Measurements from ENCODE around the gene MGAT5B. TPM values are rescaled to one million over a fixed set of nuclear protein-coding genes. Genes with fewer than 3 reads are reported as not detected.

Gene MGAT5B
- total and polyA plus RNA-seq, 2 of the 13 experiments (the other 11 are each of a cell fraction or from before 2014, with no cell fraction given): 0.07 to 0.13 TPM

DNA sequence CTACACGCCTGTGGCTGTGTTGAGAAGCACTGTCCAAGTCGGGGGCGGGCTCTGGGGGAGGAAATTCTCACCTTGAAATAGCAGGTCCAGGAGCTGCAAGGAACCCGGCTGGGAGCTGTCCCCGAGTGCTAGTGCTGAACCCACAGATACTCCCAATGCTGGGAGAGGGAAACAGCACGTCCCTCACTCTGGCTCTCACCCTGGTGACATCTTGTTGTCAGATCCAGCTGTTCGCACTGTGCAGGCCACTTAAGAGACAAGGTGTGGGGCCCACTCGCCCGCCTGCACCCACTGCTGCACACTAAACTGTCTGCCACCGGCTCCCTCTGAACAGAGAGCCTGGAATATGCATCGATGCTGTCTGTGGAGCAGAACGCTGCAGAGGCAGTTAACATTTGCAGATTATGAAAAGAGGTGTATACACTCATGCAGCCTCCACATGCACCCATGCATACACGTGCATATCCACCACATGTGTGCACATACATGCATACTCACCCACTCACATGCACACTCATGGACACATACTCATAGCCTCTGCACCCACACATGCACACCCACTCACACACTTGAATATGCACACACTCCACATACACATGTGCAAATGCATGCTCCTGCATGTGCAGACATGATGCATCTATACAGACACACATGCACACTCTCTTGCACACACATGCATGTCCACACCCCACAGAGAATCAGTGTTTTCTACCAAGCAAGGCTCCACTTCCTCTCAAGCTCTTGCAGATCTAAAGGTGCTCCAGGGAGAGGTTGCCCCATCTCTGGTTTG is 42.0 kb downstream of the MGAT5B start (continued):
- TF ChIP-seq, protein P1, sequence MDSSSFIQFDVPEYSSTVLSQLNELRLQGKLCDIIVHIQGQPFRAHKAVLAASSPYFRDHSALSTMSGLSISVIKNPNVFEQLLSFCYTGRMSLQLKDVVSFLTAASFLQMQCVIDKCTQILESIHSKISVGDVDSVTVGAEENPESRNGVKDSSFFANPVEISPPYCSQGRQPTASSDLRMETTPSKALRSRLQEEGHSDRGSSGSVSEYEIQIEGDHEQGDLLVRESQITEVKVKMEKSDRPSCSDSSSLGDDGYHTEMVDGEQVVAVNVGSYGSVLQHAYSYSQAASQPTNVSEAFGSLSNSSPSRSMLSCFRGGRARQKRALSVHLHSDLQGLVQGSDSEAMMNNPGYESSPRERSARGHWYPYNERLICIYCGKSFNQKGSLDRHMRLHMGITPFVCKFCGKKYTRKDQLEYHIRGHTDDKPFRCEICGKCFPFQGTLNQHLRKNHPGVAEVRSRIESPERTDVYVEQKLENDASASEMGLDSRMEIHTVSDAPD (CRISPR knock-in tag; IDR thresholded peaks at IDR 0.05): no peak
- 0 out of 2 replicates have a peak, but pooled peaks have one; percentile 63 for TF ChIP-seq ZNF589 (CRISPR knock-in tag; conservative IDR thresholded peaks at IDR 0.05)
- TF ChIP-seq, protein P2, sequence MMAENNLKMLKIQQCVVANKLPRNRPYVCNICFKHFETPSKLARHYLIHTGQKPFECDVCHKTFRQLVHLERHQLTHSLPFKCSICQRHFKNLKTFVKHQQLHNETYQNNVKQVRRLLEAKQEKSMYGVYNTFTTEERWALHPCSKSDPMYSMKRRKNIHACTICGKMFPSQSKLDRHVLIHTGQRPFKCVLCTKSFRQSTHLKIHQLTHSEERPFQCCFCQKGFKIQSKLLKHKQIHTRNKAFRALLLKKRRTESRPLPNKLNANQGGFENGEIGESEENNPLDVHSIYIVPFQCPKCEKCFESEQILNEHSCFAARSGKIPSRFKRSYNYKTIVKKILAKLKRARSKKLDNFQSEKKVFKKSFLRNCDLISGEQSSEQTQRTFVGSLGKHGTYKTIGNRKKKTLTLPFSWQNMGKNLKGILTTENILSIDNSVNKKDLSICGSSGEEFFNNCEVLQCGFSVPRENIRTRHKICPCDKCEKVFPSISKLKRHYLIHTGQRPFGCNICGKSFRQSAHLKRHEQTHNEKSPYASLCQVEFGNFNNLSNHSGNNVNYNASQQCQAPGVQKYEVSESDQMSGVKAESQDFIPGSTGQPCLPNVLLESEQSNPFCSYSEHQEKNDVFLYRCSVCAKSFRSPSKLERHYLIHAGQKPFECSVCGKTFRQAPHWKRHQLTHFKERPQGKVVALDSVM (CRISPR knock-in tag; IDR thresholded peaks at IDR 0.05): no peak
- 0 out of 2 replicates have a peak, but pooled peaks have one; percentile 14 for TF ChIP-seq ZNF7 (CRISPR knock-in tag; IDR thresholded peaks at IDR 0.05)
- no peak for TF ChIP-seq ZNF17 (CRISPR knock-in tag; IDR thresholded peaks at IDR 0.05)
- TF ChIP-seq, protein P3, sequence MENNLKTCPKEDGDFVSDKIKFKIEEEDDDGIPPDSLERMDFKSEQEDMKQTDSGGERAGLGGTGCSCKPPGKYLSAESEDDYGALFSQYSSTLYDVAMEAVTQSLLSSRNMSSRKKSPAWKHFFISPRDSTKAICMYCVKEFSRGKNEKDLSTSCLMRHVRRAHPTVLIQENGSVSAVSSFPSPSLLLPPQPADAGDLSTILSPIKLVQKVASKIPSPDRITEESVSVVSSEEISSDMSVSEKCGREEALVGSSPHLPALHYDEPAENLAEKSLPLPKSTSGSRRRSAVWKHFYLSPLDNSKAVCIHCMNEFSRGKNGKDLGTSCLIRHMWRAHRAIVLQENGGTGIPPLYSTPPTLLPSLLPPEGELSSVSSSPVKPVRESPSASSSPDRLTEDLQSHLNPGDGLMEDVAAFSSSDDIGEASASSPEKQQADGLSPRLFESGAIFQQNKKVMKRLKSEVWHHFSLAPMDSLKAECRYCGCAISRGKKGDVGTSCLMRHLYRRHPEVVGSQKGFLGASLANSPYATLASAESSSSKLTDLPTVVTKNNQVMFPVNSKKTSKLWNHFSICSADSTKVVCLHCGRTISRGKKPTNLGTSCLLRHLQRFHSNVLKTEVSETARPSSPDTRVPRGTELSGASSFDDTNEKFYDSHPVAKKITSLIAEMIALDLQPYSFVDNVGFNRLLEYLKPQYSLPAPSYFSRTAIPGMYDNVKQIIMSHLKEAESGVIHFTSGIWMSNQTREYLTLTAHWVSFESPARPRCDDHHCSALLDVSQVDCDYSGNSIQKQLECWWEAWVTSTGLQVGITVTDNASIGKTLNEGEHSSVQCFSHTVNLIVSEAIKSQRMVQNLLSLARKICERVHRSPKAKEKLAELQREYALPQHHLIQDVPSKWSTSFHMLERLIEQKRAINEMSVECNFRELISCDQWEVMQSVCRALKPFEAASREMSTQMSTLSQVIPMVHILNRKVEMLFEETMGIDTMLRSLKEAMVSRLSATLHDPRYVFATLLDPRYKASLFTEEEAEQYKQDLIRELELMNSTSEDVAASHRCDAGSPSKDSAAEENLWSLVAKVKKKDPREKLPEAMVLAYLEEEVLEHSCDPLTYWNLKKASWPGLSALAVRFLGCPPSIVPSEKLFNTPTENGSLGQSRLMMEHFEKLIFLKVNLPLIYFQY (CRISPR knock-in tag; IDR thresholded peaks at IDR 0.05; ENCODE audit: borderline replicate concordance): 0 out of 2 replicates have a peak, but pooled peaks have one; percentile 20
- TF ChIP-seq SRY (CRISPR knock-in tag; IDR thresholded peaks at IDR 0.05): peak; percentile 41; the same call in 1 of the 2 replicates
- TF ChIP-seq, protein P4, sequence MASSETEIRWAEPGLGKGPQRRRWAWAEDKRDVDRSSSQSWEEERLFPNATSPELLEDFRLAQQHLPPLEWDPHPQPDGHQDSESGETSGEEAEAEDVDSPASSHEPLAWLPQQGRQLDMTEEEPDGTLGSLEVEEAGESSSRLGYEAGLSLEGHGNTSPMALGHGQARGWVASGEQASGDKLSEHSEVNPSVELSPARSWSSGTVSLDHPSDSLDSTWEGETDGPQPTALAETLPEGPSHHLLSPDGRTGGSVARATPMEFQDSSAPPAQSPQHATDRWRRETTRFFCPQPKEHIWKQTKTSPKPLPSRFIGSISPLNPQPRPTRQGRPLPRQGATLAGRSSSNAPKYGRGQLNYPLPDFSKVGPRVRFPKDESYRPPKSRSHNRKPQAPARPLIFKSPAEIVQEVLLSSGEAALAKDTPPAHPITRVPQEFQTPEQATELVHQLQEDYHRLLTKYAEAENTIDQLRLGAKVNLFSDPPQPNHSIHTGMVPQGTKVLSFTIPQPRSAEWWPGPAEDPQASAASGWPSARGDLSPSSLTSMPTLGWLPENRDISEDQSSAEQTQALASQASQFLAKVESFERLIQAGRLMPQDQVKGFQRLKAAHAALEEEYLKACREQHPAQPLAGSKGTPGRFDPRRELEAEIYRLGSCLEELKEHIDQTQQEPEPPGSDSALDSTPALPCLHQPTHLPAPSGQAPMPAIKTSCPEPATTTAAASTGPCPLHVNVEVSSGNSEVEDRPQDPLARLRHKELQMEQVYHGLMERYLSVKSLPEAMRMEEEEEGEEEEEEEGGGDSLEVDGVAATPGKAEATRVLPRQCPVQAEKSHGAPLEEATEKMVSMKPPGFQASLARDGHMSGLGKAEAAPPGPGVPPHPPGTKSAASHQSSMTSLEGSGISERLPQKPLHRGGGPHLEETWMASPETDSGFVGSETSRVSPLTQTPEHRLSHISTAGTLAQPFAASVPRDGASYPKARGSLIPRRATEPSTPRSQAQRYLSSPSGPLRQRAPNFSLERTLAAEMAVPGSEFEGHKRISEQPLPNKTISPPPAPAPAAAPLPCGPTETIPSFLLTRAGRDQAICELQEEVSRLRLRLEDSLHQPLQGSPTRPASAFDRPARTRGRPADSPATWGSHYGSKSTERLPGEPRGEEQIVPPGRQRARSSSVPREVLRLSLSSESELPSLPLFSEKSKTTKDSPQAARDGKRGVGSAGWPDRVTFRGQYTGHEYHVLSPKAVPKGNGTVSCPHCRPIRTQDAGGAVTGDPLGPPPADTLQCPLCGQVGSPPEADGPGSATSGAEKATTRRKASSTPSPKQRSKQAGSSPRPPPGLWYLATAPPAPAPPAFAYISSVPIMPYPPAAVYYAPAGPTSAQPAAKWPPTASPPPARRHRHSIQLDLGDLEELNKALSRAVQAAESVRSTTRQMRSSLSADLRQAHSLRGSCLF (CRISPR knock-in tag; IDR thresholded peaks at IDR 0.05; ENCODE audit: borderline replicate concordance): 0 out of 2 replicates have a peak, but pooled peaks have one; percentile 56
- TF ChIP-seq, protein P5, sequence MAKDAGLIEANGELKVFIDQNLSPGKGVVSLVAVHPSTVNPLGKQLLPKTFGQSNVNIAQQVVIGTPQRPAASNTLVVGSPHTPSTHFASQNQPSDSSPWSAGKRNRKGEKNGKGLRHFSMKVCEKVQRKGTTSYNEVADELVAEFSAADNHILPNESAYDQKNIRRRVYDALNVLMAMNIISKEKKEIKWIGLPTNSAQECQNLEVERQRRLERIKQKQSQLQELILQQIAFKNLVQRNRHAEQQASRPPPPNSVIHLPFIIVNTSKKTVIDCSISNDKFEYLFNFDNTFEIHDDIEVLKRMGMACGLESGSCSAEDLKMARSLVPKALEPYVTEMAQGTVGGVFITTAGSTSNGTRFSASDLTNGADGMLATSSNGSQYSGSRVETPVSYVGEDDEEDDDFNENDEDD (CRISPR knock-in tag; IDR thresholded peaks at IDR 0.05; ENCODE audit: borderline replicate concordance): no peak
- no peak; the same call in 1 of the 2 replicates for TF ChIP-seq MYC (CRISPR knock-in tag; IDR thresholded peaks at IDR 0.05; ENCODE audit: borderline replicate concordance)
- no peak for TF ChIP-seq ZNF564 (CRISPR knock-in tag; IDR thresholded peaks at IDR 0.05)

All from HepG2 (cell line).